ENCODE results near the gene PPP1R9A. TPM values are rescaled to one million over a fixed set of nuclear protein-coding genes. Genes with fewer than 3 reads are reported as not detected.
A peak's percentile ranks its signal among the peaks of the same experiment; 100 is the strongest.

Gene PPP1R9A
- total RNA-seq, 1 experiment from 2014 or later: 13.5 TPM

- ChIA-PET CTCF (no interaction called here), RAD21 (ENCODE audit: low non-redundant PET in 1 of 2, low total read pairs in 2 of 2, uncharacterized antibody in 2 of 2, unreplicated experiment in 2 of 2) (no interaction called here), POLR2A (interaction anchor here (0.7 kb wide), 1 partner anchor 334 kb away, joined by 3 read pairs; no protein-coding TSS in a partner anchor)
- Histone ChIP-seq H3K9me3 (ENCODE audit: control insufficient read depth in 1 of 2, insufficient read depth in 1 of 2, low read depth in 1 of 2, low read length in 2 of 2) (no peaks in the 10 kb centered on the region), H3K27ac (ENCODE audit: low read depth, low read length) (no peak overlapping the region), H2AFZ (ENCODE audit: low read depth, low read length, poor library complexity, severe bottlenecking) (no peak overlapping the region), H3K4me2 (ENCODE audit: low read length) (peak overlapping the region; percentile 89), H3K9me2 (ENCODE audit: insufficient read depth) (no peaks in the 10 kb centered on the region), H4K20me1 (ENCODE audit: insufficient read depth) (no peaks in the 10 kb centered on the region), H3K36me3 (ENCODE audit: control insufficient read depth in 1 of 2, insufficient read depth in 2 of 2, low read length in 2 of 2) (no peaks in the 10 kb centered on the region), H3K4me1 (ENCODE audit: control insufficient read depth in 1 of 2, insufficient read depth in 2 of 2, low read length in 2 of 2) (peaks cover 3 to 18% of the 10 kb centered on the region in 2 experiments; a peak in 3 of 4 replicates), H3K9ac (ENCODE audit: low read length) (no peak overlapping the region), H3K79me2 (ENCODE audit: insufficient read depth, low read length) (no peaks in the 10 kb centered on the region), H3K27me3 (ENCODE audit: insufficient read depth, low read length) (no peaks in the 10 kb centered on the region), H3K4me3 (replicated peaks in 1 of 2; ENCODE audit: low read depth in 1 of 2, low read length in 2 of 2) (no peak overlapping the region)
- ATAC-seq (no peak), DNase-seq (ENCODE audit: low read depth, low spot score) (no peak)
- BruUV-seq (replicated peaks): no TSS peak
- intact Hi-C loops (cut with micrococcal nuclease): loop anchor here (2.0 kb wide), 1 partner anchor 252 kb away; the partner anchor contains the start of gene SGCE
- TF ChIP-seq EZH2phosphoT487 (IDR thresholded peaks at IDR 0.05; ENCODE audit: borderline replicate concordance) (no peak), EGR1 (IDR thresholded peaks at IDR 0.05; ENCODE audit: low read depth) (no peak), POLR2AphosphoS5 (IDR thresholded peaks at IDR 0.05; ENCODE audit: low read depth, low read length) (no peak), JUND (IDR thresholded peaks at IDR 0.05) (no peak), REST (IDR thresholded peaks at IDR 0.05; ENCODE audit: low read depth) (no peak), CBX3 (IDR thresholded peaks at IDR 0.05; ENCODE audit: low read depth) (no peak), ATF3 (IDR thresholded peaks at IDR 0.05) (no peak), SRF (IDR thresholded peaks at IDR 0.05; ENCODE audit: low read depth) (no peak), SP1 (IDR thresholded peaks at IDR 0.05; ENCODE audit: low read depth) (no peak), ZFX (IDR thresholded peaks at IDR 0.05) (no peak), CTCF (IDR thresholded peaks at IDR 0.05 in 2 of 3, conservative IDR thresholded peaks at IDR 0.05 in 1 of 3; ENCODE audit: borderline replicate concordance in 1 of 3, insufficient read depth in 1 of 3, low read depth in 2 of 3, low read length in 2 of 3) (no peak), FOSL1 (IDR thresholded peaks at IDR 0.05; ENCODE audit: low read depth) (no peak), RAD21 (IDR thresholded peaks at IDR 0.05; ENCODE audit: low read depth) (no peak), MAX (IDR thresholded peaks at IDR 0.05) (no peak), SIN3A (IDR thresholded peaks at IDR 0.05; ENCODE audit: low read depth) (no peak)
Measured at GRCh38 chr7:94909179-94909466, 1.7 kb downstream of the PPP1R9A start.
